Right atrium auricular region (tissue), 2 donors: ENCODE results near the gene RUNX2. TPM values are rescaled to one million over a fixed set of nuclear protein-coding genes. Genes with fewer than 3 reads are reported as not detected.

Source experiments
- DNase-seq: peaks from one replicate; pipeline ENCODE4 v3.0.0-alpha.2; 2019; ENCODE audit warnings: low spot score
- H3K27ac ChIP-seq, 2 donors: fragments of 200-600 bp; sonication (generic); 1 replicate in 1 of 2; 2 replicates in 1 of 2; pipeline ENCODE4 v1.5.1; 2016 to 2019
- H3K27me3 ChIP-seq, 2 donors: fragments of 200-600 bp; sonication (generic); one replicate each; pipeline versions ENCODE4 v1.5.1 to v1.6.0; 2017 to 2019
- H3K36me3 ChIP-seq: fragments of 200-600 bp; sonication (generic); one replicate; pipeline ENCODE4 v1.5.1; 2016
- H3K4me1 ChIP-seq, 2 donors: fragments of 200-600 bp; sonication (generic); one replicate each; pipeline versions ENCODE4 v1.5.1 to v1.6.0; 2017 to 2019
- H3K4me3 ChIP-seq, 2 donors: fragments of 200-600 bp; sonication (generic); 1 replicate in 1 of 2; 2 replicates in 1 of 2; pipeline ENCODE4 v1.5.1; 2017 to 2019; ENCODE audit warnings: mild to moderate bottlenecking in 1 of 2, moderate library complexity in 1 of 2
- H3K9me3 ChIP-seq, 2 donors: fragments of 200-600 bp; sonication (generic); one replicate each; pipeline ENCODE4 v1.5.1; 2019
- CTCF ChIP-seq, 2 donors: fragments of 200-600 bp; sonication (generic); IDR thresholded peaks; one replicate each; pipeline ENCODE4 v1.5.1; 2019; ENCODE audit warnings: antibody characterized with exemption in 2 of 2
- total RNA-seq, 2 donors: library from RNA; depleted of rRNA; stranded (reverse); fragments of >200 nt; gene quantifications; one replicate each; pipeline ENCODE4 v1.1.0, GENCODE V29; 2016

The RUNX2 gene
- total RNA-seq, 2 donors from 2014 or later: 0.55 to 0.85 TPM

GRCh38 chr6:45614488-45615285, 286.6 kb downstream of the RUNX2 start:
- no peaks in the 10 kb centered on the region for H3K9me3 ChIP-seq
- H3K4me1 ChIP-seq: no peaks in the 10 kb centered on the region
- H3K4me3 ChIP-seq: no peak overlapping the region
- no peaks in the 10 kb centered on the region for H3K36me3 ChIP-seq
- no peak overlapping the region for H3K27ac ChIP-seq
- no peaks in the 10 kb centered on the region for H3K27me3 ChIP-seq
- DNase-seq: no peak
- TF ChIP-seq CTCF (IDR thresholded peaks at IDR 0.05): no peak

GRCh38 chr6:45616209-45616608, 288.1 kb downstream of the RUNX2 start:
- no peaks in the 10 kb centered on the region for H3K9me3 ChIP-seq
- no peak overlapping the region for H3K27ac ChIP-seq
- no peak for TF ChIP-seq CTCF (IDR thresholded peaks at IDR 0.05)
- no peak for DNase-seq
- H3K4me3 ChIP-seq: no peak overlapping the region
- no peaks in the 10 kb centered on the region for H3K27me3 ChIP-seq
- H3K4me1 ChIP-seq: no peaks in the 10 kb centered on the region
- no peaks in the 10 kb centered on the region for H3K36me3 ChIP-seq

GRCh38 chr6:45617441-45617840, 289.3 kb downstream of the RUNX2 start:
- DNase-seq: no peak
- Histone ChIP-seq H3K27me3 (no peaks in the 10 kb centered on the region), H3K36me3 (no peaks in the 10 kb centered on the region), H3K27ac (no peak overlapping the region), H3K4me1 (no peaks in the 10 kb centered on the region), H3K9me3 (no peaks in the 10 kb centered on the region), H3K4me3 (no peak overlapping the region)
- TF ChIP-seq CTCF (IDR thresholded peaks at IDR 0.05): no peak

- no peak for DNase-seq
- TF ChIP-seq CTCF (IDR thresholded peaks at IDR 0.05): no peak
- no peaks in the 10 kb centered on the region for H3K36me3 ChIP-seq
- no peak overlapping the region for H3K4me3 ChIP-seq
- H3K27me3 ChIP-seq: no peaks in the 10 kb centered on the region
- no peak overlapping the region for H3K27ac ChIP-seq
- H3K4me1 ChIP-seq: no peaks in the 10 kb centered on the region
- no peaks in the 10 kb centered on the region for H3K9me3 ChIP-seq
Measured at GRCh38 chr6:45618259-45618658, 290.1 kb downstream of the RUNX2 start.

GRCh38 chr6:45619211-45619760, 291.2 kb downstream of the RUNX2 start:
- no peaks in the 10 kb centered on the region for H3K27me3 ChIP-seq
- H3K4me3 ChIP-seq: no peak overlapping the region
- TF ChIP-seq CTCF (IDR thresholded peaks at IDR 0.05): no peak
- DNase-seq: no peak
- no peak overlapping the region for H3K27ac ChIP-seq
- no peaks in the 10 kb centered on the region for H3K9me3 ChIP-seq
- H3K36me3 ChIP-seq: no peaks in the 10 kb centered on the region
- H3K4me1 ChIP-seq: no peaks in the 10 kb centered on the region
